ENCODE data around the gene TRABD2B. TPM values are rescaled to one million over a fixed set of nuclear protein-coding genes. Genes with fewer than 3 reads are reported as not detected.

Gene TRABD2B
- total and polyA plus RNA-seq, 2 donors (not counting 3 experiments of a cell fraction or from before 2014, with no cell fraction given), result not detected

GRCh38 chr1:47788761-47789160 lies 208.4 kb downstream of the TRABD2B start:
- DNase-seq (ENCODE audit: low read depth, low spot score) (no peak), FAIRE-seq (no peak)
- TF ChIP-seq JUN (IDR thresholded peaks at IDR 0.05; ENCODE audit: borderline replicate concordance, insufficient read depth, insufficient read length, low read depth) (no peak), FOS (IDR thresholded peaks at IDR 0.05; ENCODE audit: borderline replicate concordance, insufficient read depth, low read length) (no peak), POLR2A (IDR thresholded peaks at IDR 0.05; ENCODE audit: low read depth, low read length) (no peak), EZH2 (IDR thresholded peaks at IDR 0.05; ENCODE audit: borderline replicate concordance, low read depth, low read length, severe bottlenecking) (no peak), MAX (IDR thresholded peaks at IDR 0.05; ENCODE audit: insufficient read depth, insufficient read length) (no peak), POLR2AphosphoS5 (IDR thresholded peaks at IDR 0.05; ENCODE audit: insufficient read depth, low read depth, low read length) (no peak), GATA2 (IDR thresholded peaks at IDR 0.05; ENCODE audit: insufficient read depth, insufficient read length, low read depth, low read length) (no peak), MYC (IDR thresholded peaks at IDR 0.05; ENCODE audit: low read depth, low read length) (no peak)
- TF ChIP-seq, protein P1, sequence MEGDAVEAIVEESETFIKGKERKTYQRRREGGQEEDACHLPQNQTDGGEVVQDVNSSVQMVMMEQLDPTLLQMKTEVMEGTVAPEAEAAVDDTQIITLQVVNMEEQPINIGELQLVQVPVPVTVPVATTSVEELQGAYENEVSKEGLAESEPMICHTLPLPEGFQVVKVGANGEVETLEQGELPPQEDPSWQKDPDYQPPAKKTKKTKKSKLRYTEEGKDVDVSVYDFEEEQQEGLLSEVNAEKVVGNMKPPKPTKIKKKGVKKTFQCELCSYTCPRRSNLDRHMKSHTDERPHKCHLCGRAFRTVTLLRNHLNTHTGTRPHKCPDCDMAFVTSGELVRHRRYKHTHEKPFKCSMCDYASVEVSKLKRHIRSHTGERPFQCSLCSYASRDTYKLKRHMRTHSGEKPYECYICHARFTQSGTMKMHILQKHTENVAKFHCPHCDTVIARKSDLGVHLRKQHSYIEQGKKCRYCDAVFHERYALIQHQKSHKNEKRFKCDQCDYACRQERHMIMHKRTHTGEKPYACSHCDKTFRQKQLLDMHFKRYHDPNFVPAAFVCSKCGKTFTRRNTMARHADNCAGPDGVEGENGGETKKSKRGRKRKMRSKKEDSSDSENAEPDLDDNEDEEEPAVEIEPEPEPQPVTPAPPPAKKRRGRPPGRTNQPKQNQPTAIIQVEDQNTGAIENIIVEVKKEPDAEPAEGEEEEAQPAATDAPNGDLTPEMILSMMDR (IDR thresholded peaks at IDR 0.05; ENCODE audit: extremely low read depth in 1 of 2, insufficient read depth in 1 of 2, low read depth in 1 of 2, low read length in 2 of 2), result no peak
- intact Hi-C loops (cut with micrococcal nuclease) (no loop called here), dilution Hi-C loops (cut with MboI; ENCODE audit: extremely low pct_ligation_motif_present, low sequenced_read_pairs) (no loop called here)
- no peaks in the 10 kb centered on the region for H3K4me1 ChIP-seq (ENCODE audit: control insufficient read depth, extremely low read depth, insufficient read depth, low read length)
- H3K4me3 ChIP-seq (replicated peaks in 1 of 3; ENCODE audit: insufficient read depth in 1 of 3, low read depth in 1 of 3, low read length in 3 of 3), result no peak overlapping the region
- no peak overlapping the region for H3K27ac ChIP-seq (ENCODE audit: insufficient read depth, low read depth, low read length)
- ChIA-PET CTCF (no interaction called here), POLR2A (no interaction called here)
- no peaks in the 10 kb centered on the region for H3K27me3 ChIP-seq (ENCODE audit: control insufficient read depth in 2 of 2, insufficient read depth in 2 of 2, low read length in 2 of 2)
- no peaks in the 10 kb centered on the region for H3K79me2 ChIP-seq (ENCODE audit: control insufficient read depth, insufficient read depth, low read length)
- H3K9me1 ChIP-seq (replicated peaks; ENCODE audit: control insufficient read depth, extremely low read depth, insufficient read depth, low read length), result no peaks in the 10 kb centered on the region
- H3K36me3 ChIP-seq (ENCODE audit: control insufficient read depth in 2 of 2, extremely low read depth in 1 of 2, insufficient read depth in 2 of 2, low read length in 2 of 2), result no peaks in the 10 kb centered on the region
- H4K20me1 ChIP-seq (replicated peaks; ENCODE audit: control insufficient read depth, extremely low read depth, insufficient read depth, low read length), result no peaks in the 10 kb centered on the region
- no peak overlapping the region for H2AFZ ChIP-seq (ENCODE audit: low read depth, low read length)
- BruUV-seq (replicated peaks), result no TSS peak
- no peaks in the 10 kb centered on the region for H3K9me3 ChIP-seq (replicated peaks; ENCODE audit: control insufficient read depth, insufficient read depth, low read length)
- H3K9ac ChIP-seq (replicated peaks; ENCODE audit: extremely low read depth, insufficient read depth, low read length), result no peak overlapping the region
- no peak overlapping the region for H3K4me2 ChIP-seq (ENCODE audit: insufficient read depth, low read length)
